HG03439 (cell line): Measurements from ENCODE around the gene ZNF624.
"Not testable (repeated sequence)": the region's sequence is repeated elsewhere in the genome, so short reads cannot be mapped to it uniquely, and the experiment has no call there.

Source experiments
- ATAC-seq: cut with Tn5 transposase; IDR thresholded peaks from one replicate; pipeline ENCODE4 v1.9.1; 2021; ENCODE audit warnings: mild to moderate bottlenecking, moderate library complexity; ENCODE audit not compliant: unreplicated experiment

Gene ZNF624

DNA sequence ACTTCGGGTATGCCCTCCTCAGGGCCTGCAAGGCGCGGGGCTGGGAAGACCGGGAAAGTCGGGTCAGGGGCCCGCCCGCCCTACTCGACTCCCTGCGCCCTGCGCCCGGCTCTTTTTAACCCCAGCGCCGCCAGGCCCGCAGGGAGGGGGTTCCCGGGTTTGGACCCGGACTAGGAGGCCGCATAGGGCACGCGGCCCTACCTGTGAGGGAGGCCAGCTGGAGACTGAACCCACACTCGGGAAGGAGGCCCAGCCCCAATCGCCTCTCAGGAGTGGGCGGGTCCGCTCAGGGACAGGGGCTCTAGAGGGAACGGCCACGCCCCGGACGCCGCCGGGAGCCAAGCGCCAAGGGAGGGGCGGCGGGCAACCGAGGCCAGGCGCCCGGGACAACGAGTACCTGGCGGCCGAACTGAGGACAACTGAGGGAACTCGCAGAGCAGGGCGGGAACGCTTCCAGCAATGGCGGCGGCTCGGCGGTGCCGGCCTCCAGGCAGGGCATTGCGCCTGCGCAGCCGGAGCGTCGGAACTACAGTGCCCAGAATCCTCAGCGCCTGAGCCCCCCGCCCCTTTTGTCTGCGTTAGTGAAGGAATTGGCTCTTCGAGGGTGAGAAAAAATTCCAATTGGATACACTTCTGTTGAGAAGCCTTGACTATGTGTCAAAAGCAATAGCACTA is at the start of gene ZNF624:
TSS of gene ZNF624 (minus strand) at position 484 of the 675 bp plus-strand sequence.
- ATAC-seq = peak; percentile 86

DNA sequence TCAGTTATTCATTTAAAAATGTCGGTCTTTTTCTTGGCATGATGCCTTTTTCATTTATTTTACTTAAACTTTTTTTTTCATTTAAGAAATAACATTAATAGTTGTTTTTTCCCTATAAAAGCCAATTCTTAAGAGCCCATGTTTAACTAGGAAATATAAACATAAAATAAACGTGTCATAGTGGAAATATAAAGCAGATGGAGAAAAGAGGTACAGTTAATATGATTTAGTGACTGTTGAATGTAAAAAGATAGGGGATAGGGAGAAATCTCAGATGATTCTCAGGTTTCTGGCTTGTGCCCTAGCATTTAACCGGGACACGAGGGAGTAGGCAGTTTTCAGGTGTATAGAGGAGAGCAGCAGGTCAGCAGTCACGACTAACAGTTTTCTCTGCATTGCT is 44.0 kb upstream of the ZNF624 start:
- ATAC-seq = not testable (repeated sequence)

DNA sequence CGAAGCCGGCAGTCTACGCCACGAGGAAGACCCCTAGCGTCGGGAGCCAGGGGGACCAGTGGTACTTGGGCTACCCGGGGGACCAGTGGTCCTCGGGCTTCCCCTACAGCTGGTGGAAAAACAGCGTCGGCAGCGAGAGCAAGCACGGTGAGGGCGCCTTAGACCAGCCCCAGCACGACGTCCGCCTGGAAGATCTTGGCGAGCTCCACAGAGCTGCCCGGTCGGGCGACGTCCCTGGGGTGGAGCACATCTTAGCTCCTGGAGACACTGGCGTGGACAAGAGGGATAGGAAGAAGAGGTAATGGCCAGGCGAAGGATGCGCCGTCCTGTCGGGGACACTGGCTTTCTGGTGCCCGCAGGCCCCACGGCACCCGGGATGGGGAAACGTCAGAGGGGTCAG is 36.8 kb upstream of the ZNF624 start:
- not testable (repeated sequence) for ATAC-seq

DNA sequence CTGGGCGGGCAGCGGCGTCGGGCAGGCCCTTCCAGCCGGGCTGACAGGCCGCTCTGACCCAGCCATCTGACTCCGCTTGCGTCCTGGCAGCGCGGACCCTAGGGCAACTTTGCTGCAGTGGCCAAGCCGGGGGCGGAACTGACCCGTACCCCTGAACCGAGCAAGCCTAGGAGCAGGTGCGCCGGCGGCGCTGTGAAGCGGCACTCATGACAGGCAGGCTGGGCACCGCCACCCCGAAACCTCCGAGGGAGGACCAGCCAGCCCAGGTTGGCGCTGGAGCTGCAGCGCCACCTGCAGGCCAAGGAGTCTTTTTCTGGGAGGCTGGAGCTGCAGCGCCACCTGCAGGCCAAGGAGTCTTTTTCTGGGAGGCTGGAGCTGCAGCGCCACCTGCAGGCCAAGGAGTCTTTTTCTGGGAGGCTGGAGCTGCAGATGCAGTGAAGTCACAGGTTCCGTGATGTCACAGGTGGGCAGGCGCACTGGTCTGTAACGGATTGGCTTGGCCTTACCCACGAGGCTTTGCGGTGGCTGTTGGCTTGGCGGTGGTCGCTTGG is 36.2 kb upstream of the ZNF624 start, which contains the start of gene CCDC144A:
TSS of gene CCDC144A (plus strand) at position 511 of the 551 bp plus-strand sequence. CDS start 160 bp downstream, outside the sequence.
- ATAC-seq = not testable (repeated sequence)

DNA sequence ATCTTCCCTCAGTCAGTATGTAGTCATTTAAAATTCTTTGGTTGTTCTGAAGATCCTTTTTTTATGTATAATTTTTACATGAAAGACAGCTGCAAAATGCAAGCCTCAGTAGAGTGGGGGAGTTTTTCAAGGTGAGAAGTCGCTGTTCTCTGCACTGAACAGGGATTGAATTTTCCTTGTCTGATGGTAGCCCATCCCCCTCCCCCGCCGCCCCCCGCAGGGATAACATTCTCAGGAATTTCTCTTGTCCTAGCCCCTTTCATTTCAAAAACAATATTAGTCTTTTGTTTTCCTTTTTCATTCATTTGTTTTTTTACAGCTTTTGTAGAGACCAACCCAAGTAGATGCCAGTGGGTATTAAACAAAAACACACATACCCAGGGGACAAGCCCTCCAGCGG is 33.5 kb upstream of the ZNF624 start:
- ATAC-seq = not testable (repeated sequence)

DNA sequence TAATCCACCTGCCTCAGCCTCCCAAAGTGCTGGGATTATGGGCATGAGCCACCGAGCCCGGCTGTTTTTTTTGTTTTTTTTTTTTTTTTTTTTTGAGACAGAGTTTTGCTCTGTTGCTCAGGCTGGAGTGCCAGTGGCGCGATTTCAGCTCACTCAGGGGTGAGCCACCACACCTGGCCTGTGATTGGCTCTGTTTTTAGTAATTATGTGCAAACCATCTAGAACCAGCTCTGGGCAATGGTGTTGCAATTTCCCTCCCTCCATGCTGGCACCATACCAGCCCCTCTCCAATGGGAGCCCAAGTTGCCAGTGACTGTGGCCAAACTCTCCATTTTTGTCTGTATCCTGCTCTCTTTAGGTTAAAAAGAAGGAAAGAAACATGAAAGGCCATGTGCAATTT is 32.4 kb upstream of the ZNF624 start:
- not testable (repeated sequence) for ATAC-seq

DNA sequence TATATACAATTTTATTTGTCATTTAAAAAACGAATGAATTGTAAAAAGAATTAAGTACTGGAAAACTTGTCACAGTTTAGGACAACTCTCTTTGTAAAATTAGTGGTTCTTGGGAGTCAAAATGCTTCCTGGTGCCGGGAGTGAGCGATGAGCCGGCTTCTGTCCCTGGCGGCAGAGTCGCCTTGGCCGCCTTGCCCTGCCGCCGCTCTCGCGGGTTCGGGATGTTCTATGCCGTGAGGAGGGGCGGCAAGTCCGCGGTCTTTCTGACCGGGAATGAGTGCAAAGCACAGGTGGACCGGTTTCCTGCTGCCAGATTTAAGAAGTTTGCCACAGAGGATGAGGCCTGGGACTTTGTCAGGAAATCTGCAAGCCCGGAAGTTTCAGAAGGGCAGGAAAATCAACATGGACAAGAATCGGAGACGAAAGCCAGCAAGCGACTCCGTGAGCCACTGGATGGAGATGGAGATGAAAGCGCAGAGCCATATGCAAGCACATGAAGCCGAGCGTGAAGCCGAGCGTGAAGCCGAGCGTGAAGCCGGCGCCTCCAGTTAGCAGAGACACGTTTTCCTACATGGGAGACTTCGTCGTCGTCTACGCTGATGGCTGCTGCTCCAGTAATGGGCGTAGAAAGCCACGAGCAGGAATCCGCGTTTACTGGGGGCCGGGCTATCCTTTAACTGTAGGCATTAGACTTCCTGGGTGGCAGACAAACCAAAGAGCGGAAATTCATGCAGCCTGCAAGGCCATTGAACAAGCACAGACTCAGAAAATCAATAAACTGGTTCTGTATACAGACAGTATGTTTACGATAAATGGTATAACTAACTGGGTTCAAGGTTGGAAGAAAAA is 29.9 kb upstream of the ZNF624 start:
- not testable (repeated sequence) for ATAC-seq

DNA sequence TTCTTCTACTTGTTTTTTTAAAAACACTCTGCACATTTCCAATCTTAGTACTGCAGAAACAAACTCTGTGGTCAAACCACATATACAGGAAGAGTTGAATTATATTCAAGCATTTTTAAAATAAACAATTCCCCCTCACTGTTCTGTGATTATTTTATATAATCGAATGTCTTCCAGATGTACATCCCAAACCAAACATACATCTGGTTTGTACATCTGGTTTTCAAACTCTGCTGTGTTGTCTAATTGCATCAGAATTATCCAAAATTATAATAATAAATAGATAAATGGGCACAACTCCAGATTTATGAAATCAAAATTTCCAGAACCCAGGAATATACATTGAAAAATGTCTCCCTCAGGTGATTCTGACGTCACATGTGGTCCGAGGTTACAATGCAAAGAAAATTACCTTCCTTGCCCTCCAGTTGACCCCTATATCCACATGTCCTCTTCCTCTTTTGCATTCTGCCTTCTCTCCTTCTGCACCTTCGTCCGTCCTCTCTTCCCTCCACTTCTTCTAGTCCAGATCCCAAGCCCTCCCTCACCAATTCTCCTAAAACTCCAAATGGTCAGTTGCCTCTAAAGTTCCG is 23.1 kb upstream of the ZNF624 start:
- no peak for ATAC-seq

DNA sequence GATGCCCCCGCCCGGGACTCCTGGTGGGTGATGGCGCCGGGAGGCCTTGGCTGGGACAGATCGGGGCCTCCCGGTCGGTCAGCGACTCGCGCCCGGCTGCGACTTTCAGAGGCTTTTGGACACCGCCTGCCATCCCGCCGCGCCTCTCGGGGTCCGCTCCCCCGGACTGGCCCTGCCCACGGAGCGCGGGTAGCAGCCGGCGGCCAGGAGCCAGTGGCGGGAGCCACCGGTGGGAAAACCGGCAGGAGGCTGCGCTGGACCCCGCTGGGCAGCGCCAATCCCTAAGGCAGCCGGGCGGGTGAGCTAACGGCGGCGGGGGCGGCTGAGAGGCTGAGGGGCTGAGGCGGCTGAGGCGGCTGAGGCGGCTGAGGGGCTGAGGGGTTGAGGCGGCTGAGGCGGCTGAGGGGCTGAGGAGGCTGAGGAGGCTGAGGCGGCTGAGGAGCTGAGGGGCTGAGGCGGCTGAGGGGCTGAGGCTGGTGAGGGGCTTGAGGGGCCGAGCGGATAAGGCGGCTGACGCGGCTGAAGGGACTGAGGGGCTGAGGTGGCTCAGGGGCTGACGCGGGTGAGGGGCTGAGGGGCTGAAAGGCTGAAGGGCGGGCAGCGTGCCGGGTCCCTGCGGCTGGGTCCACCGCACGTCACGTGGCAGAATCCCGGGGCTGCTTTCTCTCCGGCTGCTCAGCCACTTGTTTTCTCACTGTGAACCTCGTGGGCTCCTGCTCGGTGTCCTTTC is 13.4 kb upstream of the ZNF624 start:
- ATAC-seq = not testable (repeated sequence)

DNA sequence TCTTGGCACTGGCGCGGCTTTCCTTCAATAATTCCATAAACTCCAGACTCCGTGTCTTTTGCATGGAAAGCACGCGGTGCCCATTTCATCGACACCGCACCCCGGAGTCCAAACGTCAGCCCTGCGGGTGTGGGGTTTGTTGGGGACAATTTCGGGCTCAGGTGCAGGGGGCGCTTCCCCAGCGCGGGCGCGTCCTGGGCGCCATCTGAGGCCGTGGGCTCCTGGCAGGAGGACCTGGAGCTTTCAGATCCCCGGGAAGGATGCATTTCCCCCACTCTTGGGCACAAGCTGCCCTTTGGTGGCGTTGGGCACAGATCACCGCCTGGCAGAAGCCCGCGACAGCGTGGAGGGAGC is 12.9 kb upstream of the ZNF624 start:
- not testable (repeated sequence) for ATAC-seq

DNA sequence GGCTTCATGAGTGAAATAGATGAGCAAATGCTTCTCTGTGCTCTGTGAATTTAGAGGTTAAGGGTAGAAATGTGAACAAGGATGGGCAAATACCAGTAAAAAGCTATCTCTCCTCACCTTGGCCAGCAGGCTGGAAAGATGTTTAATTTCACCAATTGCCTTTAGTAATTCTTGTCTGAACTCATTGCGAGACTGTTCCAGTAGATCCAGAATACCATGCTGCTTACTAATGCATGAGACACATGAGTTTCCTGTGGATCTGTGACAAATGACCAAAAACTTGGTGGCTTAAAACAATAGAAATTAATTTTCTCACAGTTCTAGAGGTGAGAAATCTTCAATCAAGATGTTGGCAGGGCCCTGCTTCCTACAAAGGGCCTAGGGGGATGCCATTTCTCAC is 9.3 kb upstream of the ZNF624 start:
- no peak for ATAC-seq

DNA sequence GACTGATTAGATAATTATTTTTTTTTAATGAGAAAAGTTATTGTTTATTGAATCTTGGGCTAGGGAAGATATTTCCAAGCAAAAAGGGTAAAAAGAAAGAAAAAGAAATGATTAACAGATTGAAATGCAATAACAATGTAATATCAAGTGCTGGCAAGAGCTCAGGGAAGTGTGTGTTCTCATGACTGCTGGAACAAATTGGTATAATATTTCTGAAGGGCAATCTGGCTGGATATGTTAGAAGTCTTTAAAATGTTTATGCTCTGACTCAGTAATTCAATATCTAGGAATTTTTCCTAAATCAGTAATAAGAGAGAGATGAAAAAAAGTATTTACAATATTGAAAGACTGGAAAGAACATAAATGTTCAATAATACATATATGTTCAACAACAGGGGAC is 7.6 kb upstream of the ZNF624 start:
- ATAC-seq = no peak

DNA sequence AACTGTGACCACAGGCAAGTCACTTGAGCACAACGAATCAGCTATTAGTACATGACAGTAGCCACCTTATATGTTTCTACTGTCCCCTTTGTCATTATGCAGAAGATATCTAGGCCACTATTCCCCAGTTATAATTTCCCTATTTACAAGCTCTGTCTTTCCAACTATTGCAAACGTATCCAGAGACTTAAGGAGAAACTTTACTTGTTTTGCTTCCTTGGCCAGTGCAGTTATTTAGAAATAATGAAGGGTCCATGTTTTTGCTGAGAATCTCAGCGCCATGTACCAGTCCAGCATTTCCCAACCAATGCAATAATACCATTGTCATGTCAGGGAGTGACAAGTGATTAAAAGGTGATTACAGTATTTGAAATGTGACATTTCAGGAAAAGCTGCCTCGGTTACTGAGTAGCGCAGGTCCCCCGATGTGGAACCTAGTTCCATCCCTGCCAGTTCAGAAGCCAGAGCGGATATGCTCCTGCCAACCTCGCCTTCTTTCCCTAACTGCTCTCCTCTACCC is 743 bp downstream of the ZNF624 start:
- no peak for ATAC-seq

DNA sequence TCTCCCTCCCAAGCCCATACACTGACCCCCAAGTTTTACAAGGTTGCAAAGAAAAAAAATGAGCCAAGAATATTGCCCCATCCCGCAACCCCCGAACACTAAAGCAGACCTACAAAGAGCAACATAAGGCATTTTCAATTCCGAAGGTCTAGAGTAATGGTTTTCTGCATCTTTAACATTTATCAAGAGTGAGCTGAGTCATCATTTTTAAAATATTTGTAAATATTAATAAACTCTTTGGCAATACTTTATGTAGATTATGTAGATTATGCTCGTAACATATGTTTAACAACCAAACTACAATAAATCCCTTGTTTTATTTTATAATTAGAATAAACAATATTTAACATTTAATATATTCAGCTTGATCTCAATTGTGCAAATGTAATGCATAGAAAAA is 1.4 kb downstream of the ZNF624 start:
- no peak for ATAC-seq

DNA sequence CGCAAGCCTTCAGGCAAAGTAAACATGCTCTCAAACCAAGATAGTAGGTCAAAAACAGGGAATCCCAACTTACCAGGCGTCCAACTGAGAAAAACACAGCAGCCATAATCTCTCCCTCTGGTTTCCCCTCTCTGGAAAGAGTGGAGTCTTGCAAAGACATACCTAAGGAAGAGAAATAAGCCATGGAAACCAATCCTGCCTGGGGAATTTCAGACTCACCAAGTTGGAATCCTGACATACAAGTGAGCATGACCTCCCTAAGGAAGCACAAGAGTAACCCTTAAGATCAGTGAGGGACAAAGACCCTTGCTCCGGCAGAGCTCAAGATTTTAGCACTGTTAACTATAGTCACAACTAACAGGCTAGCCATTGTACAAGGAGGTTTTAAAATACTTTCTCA is 4.1 kb downstream of the ZNF624 start:
- ATAC-seq = no peak

DNA sequence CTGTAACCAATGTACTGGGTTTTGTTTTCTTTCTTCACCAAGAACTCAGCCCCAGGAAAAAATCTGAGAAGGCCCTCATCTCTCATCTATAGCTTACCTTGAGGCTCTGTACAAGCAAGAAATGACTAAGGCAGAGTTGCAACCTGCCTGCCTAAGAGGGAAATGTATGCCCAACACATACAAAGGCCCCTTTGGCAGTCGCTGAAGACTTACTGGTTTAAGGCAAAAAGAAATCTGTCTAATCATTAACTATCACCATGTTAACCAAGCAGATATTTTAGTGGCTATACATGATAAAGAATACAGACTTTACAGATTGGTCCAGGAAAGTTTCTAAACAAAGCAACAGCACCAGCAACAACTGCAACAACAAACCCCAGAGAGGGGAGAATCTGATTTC is 14.2 kb downstream of the ZNF624 start:
- ATAC-seq = no peak

DNA sequence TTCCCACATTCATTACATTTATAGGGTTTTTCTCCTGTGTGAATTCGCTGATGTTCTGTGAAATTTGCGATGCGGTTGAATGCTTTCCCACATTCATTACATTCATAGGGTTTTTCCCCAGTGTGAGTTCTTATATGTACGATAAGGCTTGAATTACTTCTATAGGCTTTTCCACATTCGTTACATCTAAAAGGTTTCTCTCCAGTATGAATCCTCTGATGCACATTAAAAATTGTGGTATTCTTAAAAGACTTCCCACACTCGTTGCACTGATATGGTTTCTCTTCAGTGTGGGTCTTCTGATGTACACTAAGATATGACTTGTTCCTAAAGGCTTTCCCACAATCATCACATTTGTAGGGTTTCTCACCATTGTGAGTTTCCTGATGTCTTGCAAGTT is 30.4 kb downstream of the ZNF624 start:
- ATAC-seq = no peak

DNA sequence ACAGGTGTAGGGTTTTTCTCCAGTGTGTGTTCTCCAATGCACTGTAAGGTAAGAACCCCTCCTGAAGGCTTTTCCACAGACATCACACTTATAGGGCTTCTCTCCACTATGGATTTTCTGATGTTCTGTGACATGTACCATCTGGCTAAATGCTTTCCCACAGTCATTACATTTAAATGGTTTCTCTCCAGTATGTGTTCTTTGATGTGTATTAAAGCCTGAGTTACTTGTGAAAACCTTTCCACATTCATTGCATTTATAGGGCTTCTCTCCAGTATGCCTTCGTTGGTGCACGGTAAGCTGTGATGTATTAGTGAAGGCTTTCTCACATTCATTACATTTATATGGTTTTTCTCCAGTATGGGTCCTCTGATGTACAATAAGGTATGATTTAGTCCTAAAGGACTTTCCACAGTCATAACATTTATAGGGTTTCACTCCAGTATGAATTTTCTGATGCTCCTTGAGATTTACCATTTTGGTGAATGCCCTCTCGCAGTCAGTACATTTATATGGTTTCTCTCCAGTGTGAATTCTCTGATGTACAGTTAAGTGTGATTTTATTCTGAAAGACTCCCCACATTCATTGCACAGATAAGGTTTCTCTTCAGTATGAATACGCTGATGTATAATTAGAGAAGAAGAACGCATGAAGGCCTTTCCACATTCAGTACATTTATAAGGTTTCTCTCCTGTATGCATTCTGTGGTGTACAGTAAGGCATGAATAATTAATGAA is 30.9 kb downstream of the ZNF624 start:
- ATAC-seq = no peak

DNA sequence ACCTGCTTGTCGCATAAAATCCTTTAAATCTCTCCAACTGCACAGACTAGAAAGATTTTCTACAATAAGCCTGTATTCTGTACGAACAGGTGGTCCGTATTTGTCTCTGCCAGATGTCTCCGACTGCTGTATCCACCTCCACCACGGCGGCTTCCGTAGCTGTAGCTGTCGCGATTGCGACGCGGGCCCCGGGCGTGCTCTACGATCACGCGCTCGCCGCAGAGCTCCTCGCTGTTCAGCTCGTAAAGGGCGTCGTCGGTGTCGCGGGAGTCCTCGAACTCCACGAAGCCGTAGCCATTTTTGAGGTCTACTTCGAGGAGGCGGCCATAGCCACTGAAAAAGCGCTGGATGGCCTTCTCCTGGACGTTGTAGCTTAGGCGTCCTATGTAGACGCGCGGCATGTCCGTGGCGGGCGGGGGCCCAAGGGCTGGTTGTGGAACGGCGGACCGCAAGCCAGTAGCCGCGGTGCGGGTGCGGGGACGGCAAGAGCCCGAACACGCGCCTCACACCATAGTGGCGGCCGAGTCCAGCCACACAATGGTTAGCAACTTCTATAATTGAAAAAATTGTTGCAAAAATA is 36.1 kb downstream of the ZNF624 start:
- no peak for ATAC-seq

DNA sequence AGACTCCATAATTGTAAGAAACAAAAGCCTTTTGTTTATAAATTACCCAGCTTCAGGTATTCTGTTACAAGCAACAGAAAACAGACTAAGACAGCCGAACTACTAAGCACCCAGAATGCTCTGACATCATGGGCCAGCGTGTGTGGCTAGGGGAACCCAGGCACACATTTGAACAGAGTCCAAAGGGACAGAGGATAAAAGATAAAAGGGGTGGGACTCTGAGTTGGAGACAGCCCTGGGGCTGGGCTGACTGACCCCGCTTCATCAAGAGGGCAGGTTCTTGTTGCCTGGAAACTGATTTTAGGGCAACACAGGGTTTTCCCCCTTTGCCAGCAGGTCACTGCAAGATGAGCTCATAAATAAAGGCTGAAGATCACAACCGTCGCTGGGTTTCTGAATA is 54.1 kb downstream of the ZNF624 start:
- no peak for ATAC-seq
